Small intestine (tissue), 7 donors: Measurements from ENCODE around the gene ZNF777. TPM values are rescaled to one million over a fixed set of nuclear protein-coding genes. Genes with fewer than 3 reads are reported as not detected.

Experiments
- DNase-seq, 2 donors: peaks; one replicate each; pipeline versions ENCODE4 v3.0.0 to v3.0.0-alpha.2; 2013
- FAIRE-seq: peaks from 2 replicates; lab custom pipeline; 2012; peaks lifted over from hg19 to GRCh38; lab: Jason Lieb, UNC
- H3K27ac ChIP-seq, 3 donors: one replicate each; pipeline ENCODE4 v1.5.1; 2013; ENCODE audit warnings: low read length in 2 of 3, mild to moderate bottlenecking in 2 of 3, control low read depth in 1 of 3, inconsistent platforms in 1 of 3, low read depth in 1 of 3, moderate library complexity in 1 of 3
- H3K27me3 ChIP-seq, 3 donors: one replicate each; pipeline ENCODE4 v1.6.1; 2013; ENCODE audit warnings: low read length in 3 of 3, inconsistent platforms in 1 of 3; ENCODE audit not compliant: control insufficient read depth in 3 of 3, insufficient read depth in 3 of 3
- H3K36me3 ChIP-seq, 3 donors: one replicate each; pipeline ENCODE4 v1.6.1; 2013; ENCODE audit warnings: low read length in 3 of 3, inconsistent platforms in 1 of 3, low read depth in 1 of 3, mild to moderate bottlenecking in 1 of 3, moderate library complexity in 1 of 3; ENCODE audit not compliant: control insufficient read depth in 3 of 3, insufficient read depth in 2 of 3
- H3K4me1 ChIP-seq, 3 donors: one replicate each; pipeline ENCODE4 v1.6.1; 2013; ENCODE audit warnings: low read length in 2 of 3, inconsistent platforms in 1 of 3, low read depth in 1 of 3, mild to moderate bottlenecking in 1 of 3, moderate library complexity in 1 of 3; ENCODE audit not compliant: control insufficient read depth in 3 of 3, insufficient read depth in 2 of 3
- H3K4me3 ChIP-seq, 3 donors: one replicate each; pipeline ENCODE4 v1.5.1; 2013; ENCODE audit warnings: low read length in 3 of 3, control low read depth in 1 of 3, inconsistent platforms in 1 of 3, low read depth in 1 of 3, mild to moderate bottlenecking in 1 of 3, moderate library complexity in 1 of 3
- H3K9me3 ChIP-seq, 2 donors: one replicate each; pipeline ENCODE4 v1.6.1; 2013; ENCODE audit warnings: low read depth in 1 of 2, low read length in 1 of 2; ENCODE audit not compliant: control insufficient read depth in 2 of 2, insufficient read depth in 1 of 2
- WGBS, 3 donors: extraction: QIAGEN DNeasy Blood & Tissue Kit; methylation state at CpG; one replicate each; pipeline ENCODE4 v1.1.7; 2013; 5-methylcytosine and 5-hydroxymethylcytosine counted together
- polyA plus RNA-seq, 4 donors: library from polyadenylated mRNA; stranded (reverse) in 3 of 4; unstranded in 1 of 4; fragments of 200-250 nt in 3 of 4; fragments of 120-200 nt in 1 of 4; gene quantifications; one replicate each; pipeline versions ENCODE4 v1.2.1 to v1.2.3, GENCODE V29; 2013
- donor health status: healthy with polysubstance abuse.
- donor health status: control.
- donor health status: control.
- donor health status: Bipolar disorder and iron deficiency.
- donor health status: healthy.

The ZNF777 gene
- polyA plus RNA-seq, 4 donors: 3.0 to 10.4 (median 6.8) TPM

DNA sequence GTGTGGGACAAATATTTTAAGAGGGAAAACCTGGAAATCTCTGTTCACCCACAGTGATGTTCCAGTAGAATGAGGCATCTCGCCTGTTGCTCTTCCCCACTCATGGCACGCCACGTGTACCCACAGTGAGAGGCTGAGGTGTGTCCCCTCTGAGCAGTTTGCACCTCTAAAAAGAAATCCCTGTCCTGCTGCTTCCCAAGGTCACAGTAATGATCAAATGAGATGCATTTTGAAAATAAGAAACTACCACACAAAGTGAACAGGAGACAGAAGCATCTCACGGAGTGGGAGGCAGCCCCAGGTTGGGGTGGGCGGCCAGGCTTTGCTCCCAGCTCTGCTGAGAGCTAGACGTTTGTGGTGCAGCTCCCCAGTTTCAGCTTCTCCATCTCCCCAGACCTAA is 12.4 kb upstream of the ZNF777 start:
- DNase-seq (no peak), FAIRE-seq (no peak)
- Histone ChIP-seq H3K36me3 (peaks cover 16 to 59% (median 17%) of the 10 kb centered on the region in 3 donors), H3K27me3 (no peaks in the 10 kb centered on the region), H3K4me3 (no peak overlapping the region), H3K9me3 (peaks cover 0 to 8% of the 10 kb centered on the region in 2 donors), H3K27ac (no peak overlapping the region), H3K4me1 (no peaks in the 10 kb centered on the region)
- 87 to 92% (median 91%) methylated on average over 6 of the region's 6 CpGs for WGBS, 3 donors

DNA sequence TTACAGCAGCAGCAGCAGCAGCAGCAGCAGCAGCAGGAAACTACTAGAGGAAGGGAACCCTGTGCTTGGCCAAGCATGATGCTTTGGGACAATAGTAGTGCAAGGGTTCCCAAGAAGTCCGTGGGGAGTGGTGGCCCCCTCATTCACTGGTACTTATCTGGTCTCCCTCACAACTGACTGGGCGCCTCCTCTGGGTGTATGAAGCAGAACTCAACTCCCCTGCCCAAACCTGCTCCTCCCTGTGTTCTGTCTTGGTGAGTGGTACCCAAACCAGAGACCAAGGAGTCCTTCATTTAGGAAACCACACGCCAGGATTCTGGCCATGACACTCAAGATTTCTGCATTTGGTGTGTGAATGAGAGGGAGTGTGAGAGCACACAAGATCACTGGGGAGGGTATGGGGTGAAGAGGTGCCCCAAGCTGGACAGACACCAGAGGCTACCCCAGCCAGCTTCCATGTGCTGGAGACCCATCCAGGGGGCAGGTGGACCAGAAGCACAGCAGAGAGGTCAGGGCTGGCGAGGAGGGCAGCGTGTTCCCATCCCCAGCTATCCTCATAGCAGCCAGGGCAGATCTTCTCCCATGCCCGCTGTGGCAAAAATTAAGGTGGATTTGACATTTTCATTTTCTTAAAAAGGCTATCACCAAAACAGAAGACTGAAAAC is 10.6 kb upstream of the ZNF777 start:
- no peak overlapping the region for H3K27ac ChIP-seq
- FAIRE-seq: no peak
- H3K27me3 ChIP-seq: no peaks in the 10 kb centered on the region

DNA sequence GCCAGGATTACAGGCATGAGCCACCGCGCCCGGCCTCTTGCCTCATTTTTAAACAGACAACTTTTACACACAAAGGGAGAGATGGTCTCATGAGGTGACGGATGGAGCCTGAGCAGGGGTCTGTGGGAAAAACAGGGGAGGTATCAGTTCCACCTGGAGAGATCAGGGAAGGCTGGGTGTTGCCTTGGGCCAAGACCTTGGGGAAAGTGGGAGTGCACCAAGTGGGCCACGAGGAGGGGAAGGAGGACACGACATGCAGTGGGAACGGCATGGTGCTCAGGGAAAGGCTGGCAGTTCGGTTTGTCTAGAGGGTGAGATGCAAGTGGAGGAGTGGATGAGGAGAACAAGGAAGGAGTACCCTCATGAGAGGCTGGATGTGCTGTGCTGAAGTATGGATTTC is 8.9 kb upstream of the ZNF777 start:
- H3K4me1 ChIP-seq: no peaks in the 10 kb centered on the region
- H3K27me3 ChIP-seq: peaks cover 0 to 3% (median 0%) of the 10 kb centered on the region in 3 donors
- H3K4me3 ChIP-seq: no peak overlapping the region
- no peak overlapping the region for H3K27ac ChIP-seq
- peaks cover 2 to 29% (median 5%) of the 10 kb centered on the region in 3 donors for H3K36me3 ChIP-seq
- H3K9me3 ChIP-seq: peaks cover 0 to 8% of the 10 kb centered on the region in 2 donors
- FAIRE-seq: no peak
- 94 to 96% (median 95%) methylated on average over 8 of the region's 8 CpGs for WGBS, 3 donors
- no peak for DNase-seq

More for the DNA sequence above, 10.6 kb upstream of the ZNF777 start:
- WGBS, 3 donors: 95 to 97% (median 96%) methylated on average over 6 of the region's 6 CpGs
- H3K9me3 ChIP-seq: peaks cover 0 to 8% of the 10 kb centered on the region in 2 donors
- DNase-seq: no peak
- no peaks in the 10 kb centered on the region for H3K4me1 ChIP-seq
- H3K4me3 ChIP-seq: no peak overlapping the region
- H3K36me3 ChIP-seq: peaks cover 9 to 42% (median 11%) of the 10 kb centered on the region in 3 donors

DNA sequence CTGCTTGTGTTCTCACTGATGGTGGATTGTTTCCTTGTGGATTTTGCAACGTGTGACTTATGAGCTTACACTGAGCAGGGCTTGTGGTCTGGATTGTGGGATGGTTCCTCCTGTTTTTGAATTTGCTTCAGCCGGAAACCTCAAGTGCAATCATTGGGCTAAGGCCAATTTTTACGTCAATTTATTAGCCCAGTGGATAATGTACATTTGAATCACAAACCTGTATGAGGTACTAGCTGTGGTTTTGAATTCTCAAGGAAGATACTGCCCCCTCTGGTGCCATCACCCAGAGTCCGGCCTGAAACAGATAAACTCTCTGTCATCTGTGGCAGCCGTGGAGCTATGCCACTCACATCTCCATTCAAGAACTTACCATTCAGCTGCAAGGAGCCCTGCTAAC is 7.3 kb upstream of the ZNF777 start:
- FAIRE-seq (no peak), DNase-seq (no peak)
- WGBS, 3 donors: 52 to 83% (median 77%) methylated on average over 5 of the region's 5 CpGs

DNA sequence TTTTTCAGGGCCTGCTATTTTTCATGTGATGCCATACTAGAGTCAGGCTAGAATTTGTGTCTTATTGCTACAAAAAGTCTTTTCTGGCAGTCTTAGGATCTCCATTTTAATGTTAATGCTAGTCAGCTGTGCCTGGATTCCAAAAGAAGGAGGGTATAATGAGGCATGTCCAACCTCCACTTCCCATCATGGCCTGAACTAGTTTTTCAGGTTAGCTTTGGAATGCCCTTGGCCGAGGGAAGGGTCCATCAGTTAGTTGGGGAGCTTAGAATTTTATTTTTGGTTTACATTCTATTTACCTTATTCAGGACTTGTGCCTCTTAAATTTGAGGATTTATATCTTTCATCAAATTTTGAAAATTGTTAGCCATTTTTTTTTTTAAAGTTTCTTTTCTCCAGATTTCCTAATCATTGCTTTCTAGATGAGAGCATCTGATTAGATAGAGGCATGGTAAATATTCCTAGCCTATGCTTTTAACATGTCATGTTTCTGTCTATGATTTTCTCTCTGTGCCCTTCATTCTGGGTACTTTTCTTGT is 6.5 kb upstream of the ZNF777 start:
- Histone ChIP-seq H3K4me3 (no peak overlapping the region), H3K4me1 (no peaks in the 10 kb centered on the region), H3K27me3 (peaks cover 0 to 4% (median 0%) of the 10 kb centered on the region in 3 donors), H3K36me3 (peaks cover 0 to 8% (median 0%) of the 10 kb centered on the region in 3 donors), H3K9me3 (peaks cover 0 to 8% of the 10 kb centered on the region in 2 donors), H3K27ac (no peak overlapping the region)
- WGBS, 3 donors: 62 to 84% (median 76%) methylated on average over 1 of the region's 1 CpG
- no peak for FAIRE-seq
- no peak for DNase-seq

More for the DNA sequence above, 7.3 kb upstream of the ZNF777 start:
- peaks cover 0 to 4% (median 0%) of the 10 kb centered on the region in 3 donors for H3K27me3 ChIP-seq
- H3K27ac ChIP-seq: no peak overlapping the region
- H3K4me1 ChIP-seq: no peaks in the 10 kb centered on the region
- peaks cover 0 to 8% of the 10 kb centered on the region in 2 donors for H3K9me3 ChIP-seq
- H3K4me3 ChIP-seq: no peak overlapping the region
- H3K36me3 ChIP-seq: peaks cover 0 to 15% (median 0%) of the 10 kb centered on the region in 3 donors

DNA sequence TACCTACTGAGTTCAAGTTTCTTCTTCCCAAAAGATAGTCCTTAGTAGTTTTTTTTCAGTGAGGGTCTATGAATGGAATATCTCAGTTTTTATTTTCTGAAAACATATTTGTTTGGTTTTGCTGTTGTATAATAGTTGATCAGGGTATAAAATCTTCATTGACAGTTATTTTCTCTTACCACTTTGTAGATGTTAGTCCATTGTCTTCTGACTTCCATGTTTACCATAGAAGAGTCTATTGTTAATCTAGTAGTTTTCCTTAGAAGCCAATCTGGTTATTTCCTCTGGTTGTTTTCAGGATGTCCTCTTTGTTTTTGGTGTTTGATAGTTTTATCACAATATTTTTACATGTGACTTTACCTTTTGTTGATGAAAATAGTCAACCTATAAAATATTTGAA is 5.5 kb upstream of the ZNF777 start:
- no peak overlapping the region for H3K4me3 ChIP-seq
- DNase-seq: no peak
- H3K36me3 ChIP-seq: peaks cover 0 to 2% (median 0%) of the 10 kb centered on the region in 3 donors
- H3K27ac ChIP-seq: no peak overlapping the region
- peaks cover 0 to 6% of the 10 kb centered on the region in 2 donors for H3K9me3 ChIP-seq
- FAIRE-seq: no peak
- peaks cover 0 to 7% (median 0%) of the 10 kb centered on the region in 3 donors for H3K27me3 ChIP-seq
- H3K4me1 ChIP-seq: no peaks in the 10 kb centered on the region

DNA sequence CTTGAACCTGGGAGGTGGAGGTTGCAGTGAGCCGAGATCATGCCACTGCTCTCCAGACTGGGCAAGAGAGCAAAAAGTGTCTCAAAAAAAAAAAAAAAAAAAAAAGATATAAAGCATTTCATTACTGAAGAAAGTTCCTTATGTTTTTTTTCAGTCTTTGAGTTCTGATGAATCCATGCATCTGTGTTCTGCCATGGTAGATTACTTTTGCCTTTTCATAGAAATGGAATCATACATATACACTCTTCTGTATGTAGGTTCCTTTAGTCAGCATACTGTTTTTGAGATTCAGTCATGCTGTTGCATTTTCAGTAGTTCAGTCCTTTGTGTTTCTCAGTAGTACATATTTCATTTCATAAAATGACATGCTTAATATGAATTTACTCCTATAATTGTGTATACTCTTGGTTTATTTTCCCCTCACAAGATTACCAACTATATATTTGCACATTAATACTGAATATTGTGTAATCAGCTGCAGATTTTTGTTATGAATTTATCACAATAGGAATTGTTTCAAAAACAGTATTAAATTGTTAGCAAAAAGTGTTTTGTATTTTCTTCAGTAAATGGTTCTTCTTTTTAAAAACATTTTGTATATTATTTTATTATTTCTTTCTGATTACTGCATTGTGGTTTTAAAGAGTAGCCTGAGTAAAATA is 2.8 kb upstream of the ZNF777 start:
- Histone ChIP-seq H3K4me1 (peaks cover 3 to 5% (median 4%) of the 10 kb centered on the region in 3 donors), H3K36me3 (no peaks in the 10 kb centered on the region), H3K9me3 (no peaks in the 10 kb centered on the region), H3K4me3 (no peak overlapping the region), H3K27me3 (peaks cover 0 to 7% (median 0%) of the 10 kb centered on the region in 3 donors), H3K27ac (no peak overlapping the region)
- FAIRE-seq (no peak), DNase-seq (no peak)
- 89 to 91% (median 91%) methylated on average over 1 of the region's 1 CpG for WGBS, 3 donors

DNA sequence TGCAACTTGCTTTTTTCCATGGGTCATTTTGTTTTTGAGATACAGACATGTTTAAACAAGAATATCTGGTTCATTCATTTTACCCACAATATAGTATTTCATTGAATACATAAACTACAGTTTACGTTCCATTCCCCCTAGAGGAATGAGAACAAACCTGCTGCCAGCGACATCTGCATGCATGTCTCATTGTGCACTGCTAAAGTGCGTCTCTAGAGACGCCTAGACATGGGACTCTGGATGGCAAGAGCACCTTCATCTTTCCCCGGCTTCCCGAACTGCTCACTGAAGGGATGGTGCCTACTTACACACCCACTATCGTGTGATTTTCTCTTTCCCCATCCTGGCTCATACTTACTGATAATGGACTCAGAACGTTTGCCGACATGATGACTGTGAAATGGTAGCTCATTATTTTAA is 1.2 kb upstream of the ZNF777 start:
- no peak overlapping the region for H3K27ac ChIP-seq
- DNase-seq: no peak
- 83 to 88% (median 88%) methylated on average over 9 of the region's 9 CpGs for WGBS, 3 donors
- no peaks in the 10 kb centered on the region for H3K36me3 ChIP-seq
- H3K9me3 ChIP-seq: no peaks in the 10 kb centered on the region
- H3K4me1 ChIP-seq: peaks cover 3 to 5% (median 4%) of the 10 kb centered on the region in 3 donors
- no peak for FAIRE-seq
- peaks cover 0 to 7% (median 0%) of the 10 kb centered on the region in 3 donors for H3K27me3 ChIP-seq
- no peak overlapping the region for H3K4me3 ChIP-seq
